GM12892 (cell line): ENCODE results near the gene HNRNPLL.

ENCODE experiments used
- POLR2A ChIP-seq: IDR thresholded peaks from 2 replicates; pipeline ENCODE4 v1.6.1; 2011; ENCODE audit warnings: low read depth, low read length, control low read depth
- POLR2AphosphoS5 ChIP-seq: IDR thresholded peaks from 2 replicates; pipeline ENCODE4 v1.6.1; 2011; ENCODE audit warnings: low read depth, low read length, control low read depth
- TAF1 ChIP-seq: IDR thresholded peaks from 2 replicates; pipeline ENCODE4 v1.6.1; 2011; ENCODE audit warnings: low read depth, mild to moderate bottlenecking, control low read depth, low read length, borderline replicate concordance

DNA sequence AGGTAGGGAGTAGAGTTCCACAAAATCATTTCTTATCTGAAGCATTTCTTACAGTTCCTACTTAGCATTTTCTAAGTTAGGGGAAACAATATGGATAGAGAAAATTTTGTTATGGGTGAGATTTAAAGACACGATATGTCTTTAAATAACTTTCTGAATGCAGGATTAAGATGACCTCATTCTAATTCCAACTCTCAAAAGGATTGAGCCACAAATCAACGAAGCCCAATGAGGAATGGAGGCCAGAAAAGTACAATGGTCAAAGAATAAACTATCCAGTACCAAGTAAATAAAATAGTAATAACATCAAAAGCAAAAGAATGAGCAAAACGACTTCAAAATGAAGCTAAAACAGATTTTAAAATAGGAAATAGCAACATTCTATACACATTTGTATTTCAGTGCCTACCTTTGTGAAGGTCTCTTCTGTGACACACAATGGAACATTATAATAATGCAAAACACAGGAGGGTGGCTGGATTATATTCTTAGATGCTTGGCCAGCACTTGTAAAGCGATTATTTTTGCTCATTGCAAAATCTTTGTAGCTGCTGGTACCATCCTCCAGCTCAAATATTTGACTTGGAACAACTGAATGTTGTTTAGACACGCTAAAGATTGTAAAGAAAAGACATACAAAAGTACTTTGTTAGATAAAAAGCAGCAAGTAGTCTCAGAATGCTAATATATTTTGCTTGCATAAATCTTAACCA lies 33.8 kb downstream of the HNRNPLL start:
- no peak for TF ChIP-seq POLR2A
- no peak for TF ChIP-seq POLR2AphosphoS5
- no peak for TF ChIP-seq TAF1
